ENCODE results near the gene ARFGEF2. TPM values are rescaled to one million over a fixed set of nuclear protein-coding genes. Genes with fewer than 3 reads are reported as not detected.

Gene ARFGEF2
- polyA plus RNA-seq, 1 donor (not counting 4 experiments of a cell fraction or from before 2014, with no cell fraction given): 19.2 TPM

DNA sequence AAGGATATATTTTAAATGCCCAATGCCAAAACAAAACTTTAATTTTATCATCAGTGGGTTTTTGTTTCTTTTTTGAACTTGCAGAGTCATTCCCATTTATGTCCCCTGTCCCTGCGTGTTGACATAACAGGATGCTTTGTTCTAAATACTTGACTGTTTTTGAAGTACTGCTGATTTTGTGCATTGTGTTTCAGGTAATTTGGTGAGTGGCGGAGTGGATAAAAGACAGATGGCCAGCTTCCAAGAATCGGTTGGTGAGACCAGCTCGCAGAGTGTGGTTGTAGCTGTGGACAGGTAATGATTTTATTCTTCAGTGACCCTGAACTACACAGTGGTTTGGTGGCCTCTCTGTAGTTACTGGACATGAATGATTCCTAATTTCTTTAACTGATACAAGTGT, 74.1 kb downstream of the ARFGEF2 start:
- no peaks in the 10 kb centered on the region for H3K27me3 ChIP-seq (ENCODE audit: control insufficient read depth, extremely low read depth, insufficient read depth, low read length)
- DNase-seq (ENCODE audit: low read depth, low spot score): no peak
- H3K27ac ChIP-seq (ENCODE audit: control insufficient read depth, insufficient read depth, low read length): no peak overlapping the region
- no peak for TF ChIP-seq EZH2 (IDR thresholded peaks at IDR 0.05; ENCODE audit: low read length)
- TF ChIP-seq, protein P1, sequence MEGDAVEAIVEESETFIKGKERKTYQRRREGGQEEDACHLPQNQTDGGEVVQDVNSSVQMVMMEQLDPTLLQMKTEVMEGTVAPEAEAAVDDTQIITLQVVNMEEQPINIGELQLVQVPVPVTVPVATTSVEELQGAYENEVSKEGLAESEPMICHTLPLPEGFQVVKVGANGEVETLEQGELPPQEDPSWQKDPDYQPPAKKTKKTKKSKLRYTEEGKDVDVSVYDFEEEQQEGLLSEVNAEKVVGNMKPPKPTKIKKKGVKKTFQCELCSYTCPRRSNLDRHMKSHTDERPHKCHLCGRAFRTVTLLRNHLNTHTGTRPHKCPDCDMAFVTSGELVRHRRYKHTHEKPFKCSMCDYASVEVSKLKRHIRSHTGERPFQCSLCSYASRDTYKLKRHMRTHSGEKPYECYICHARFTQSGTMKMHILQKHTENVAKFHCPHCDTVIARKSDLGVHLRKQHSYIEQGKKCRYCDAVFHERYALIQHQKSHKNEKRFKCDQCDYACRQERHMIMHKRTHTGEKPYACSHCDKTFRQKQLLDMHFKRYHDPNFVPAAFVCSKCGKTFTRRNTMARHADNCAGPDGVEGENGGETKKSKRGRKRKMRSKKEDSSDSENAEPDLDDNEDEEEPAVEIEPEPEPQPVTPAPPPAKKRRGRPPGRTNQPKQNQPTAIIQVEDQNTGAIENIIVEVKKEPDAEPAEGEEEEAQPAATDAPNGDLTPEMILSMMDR (optimal IDR thresholded peaks at IDR 0.05 in 1 of 3, IDR thresholded peaks at IDR 0.05 in 1 of 3, conservative IDR thresholded peaks at IDR 0.05 in 1 of 3; ENCODE audit: extremely low read depth in 1 of 3, insufficient read depth in 2 of 3, low read length in 3 of 3): no peak
- H3K4me2 ChIP-seq (ENCODE audit: control insufficient read depth, extremely low read depth, insufficient read depth, low read depth, low read length): no peak overlapping the region
- H3K4me3 ChIP-seq (ENCODE audit: control insufficient read depth in 2 of 3, extremely low read depth in 1 of 3, insufficient read depth in 2 of 3, low read depth in 1 of 3, low read length in 3 of 3): no peak overlapping the region
- H3K4me1 ChIP-seq (ENCODE audit: control insufficient read depth, extremely low read depth, insufficient read depth, low read length): peaks cover 13% of the 10 kb centered on the region
- H3K9me3 ChIP-seq (ENCODE audit: control insufficient read depth, low read depth, low read length): no peaks in the 10 kb centered on the region
- H3K36me3 ChIP-seq (ENCODE audit: control insufficient read depth in 2 of 2, extremely low read depth in 1 of 2, insufficient read depth in 2 of 2, low read length in 2 of 2): peaks cover 17 to 30% of the 10 kb centered on the region in 2 experiments
- no peak overlapping the region for H2AFZ ChIP-seq (ENCODE audit: control insufficient read depth, low read length)
- H3K79me2 ChIP-seq (ENCODE audit: control insufficient read depth, insufficient read depth, low read length): no peaks in the 10 kb centered on the region
- no peaks in the 10 kb centered on the region for H3K9me1 ChIP-seq (ENCODE audit: control insufficient read depth, extremely low read depth, insufficient read depth, low read length)
- H4K20me1 ChIP-seq (ENCODE audit: control insufficient read depth, extremely low read depth, insufficient read depth, low read length): no peaks in the 10 kb centered on the region
- no peak overlapping the region for H3K9ac ChIP-seq (ENCODE audit: control insufficient read depth, extremely low read depth, insufficient read depth, low read length)
- dilution Hi-C loops (cut with MboI; ENCODE audit: extremely low pct_ligation_motif_present, low sequenced_read_pairs): no loop called here
- FAIRE-seq: no peak

DNA sequence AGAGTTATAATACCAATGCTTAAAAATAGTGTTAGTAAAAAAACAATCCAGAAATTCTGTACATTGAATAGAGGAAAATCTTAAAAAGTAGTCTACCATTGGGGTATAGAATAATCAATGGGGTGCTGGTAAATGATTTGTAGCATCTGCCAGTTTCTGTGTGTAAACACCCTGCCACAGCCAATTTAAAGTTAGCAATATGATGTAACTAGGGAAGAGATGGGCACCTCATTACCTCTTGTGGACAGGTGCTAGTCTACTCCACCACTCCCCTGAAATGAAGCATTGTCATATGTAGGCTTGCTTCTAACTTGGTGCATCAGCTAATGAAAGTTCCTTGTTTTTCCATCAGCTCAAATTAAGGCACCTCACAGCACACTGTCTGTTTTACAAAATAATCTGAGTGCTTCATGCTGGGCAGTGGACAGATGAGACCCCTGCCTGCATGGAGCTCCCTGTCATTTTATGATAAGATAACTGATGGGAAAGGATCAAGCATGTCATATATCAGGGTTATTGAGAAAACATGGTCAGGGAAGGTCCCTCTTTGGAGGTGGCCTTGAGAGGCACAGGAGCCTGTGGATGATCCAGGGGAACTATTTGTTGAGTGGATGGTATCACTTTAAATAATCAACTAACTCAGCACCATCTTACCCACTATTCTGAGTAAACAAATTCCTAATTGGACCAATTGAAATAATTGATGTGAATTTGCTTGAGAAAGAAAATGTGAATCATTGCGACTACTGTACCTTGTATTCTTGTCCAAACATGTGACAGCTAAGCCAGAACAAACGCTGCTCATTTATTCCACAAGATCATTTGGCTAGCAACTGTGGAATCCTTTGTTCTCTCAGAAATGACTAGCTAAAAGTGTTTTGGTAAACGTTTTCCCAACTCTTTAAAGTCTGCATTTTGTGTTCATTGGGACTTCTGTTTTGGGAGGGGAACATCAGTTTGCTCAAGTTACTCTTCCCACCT, 78.7 kb downstream of the ARFGEF2 start:
- H4K20me1 ChIP-seq (ENCODE audit: control insufficient read depth, extremely low read depth, insufficient read depth, low read length): no peaks in the 10 kb centered on the region
- TF ChIP-seq EZH2 (IDR thresholded peaks at IDR 0.05; ENCODE audit: low read length): no peak
- TF ChIP-seq, protein P1 (optimal IDR thresholded peaks at IDR 0.05 in 1 of 3, IDR thresholded peaks at IDR 0.05 in 1 of 3, conservative IDR thresholded peaks at IDR 0.05 in 1 of 3; ENCODE audit: extremely low read depth in 1 of 3, insufficient read depth in 2 of 3, low read length in 3 of 3): no peak
- H3K36me3 ChIP-seq (ENCODE audit: control insufficient read depth in 2 of 2, extremely low read depth in 1 of 2, insufficient read depth in 2 of 2, low read length in 2 of 2): peaks cover 10 to 19% of the 10 kb centered on the region in 2 experiments
- no peaks in the 10 kb centered on the region for H3K27me3 ChIP-seq (ENCODE audit: control insufficient read depth, extremely low read depth, insufficient read depth, low read length)
- H3K9me3 ChIP-seq (ENCODE audit: control insufficient read depth, low read depth, low read length): no peaks in the 10 kb centered on the region
- dilution Hi-C loops (cut with MboI; ENCODE audit: extremely low pct_ligation_motif_present, low sequenced_read_pairs): no loop called here
- peaks cover 14% of the 10 kb centered on the region for H3K4me1 ChIP-seq (ENCODE audit: control insufficient read depth, extremely low read depth, insufficient read depth, low read length)
- peak; percentile 72 for FAIRE-seq
- no peaks in the 10 kb centered on the region for H3K79me2 ChIP-seq (ENCODE audit: control insufficient read depth, insufficient read depth, low read length)
- peak; percentile 9 for DNase-seq (ENCODE audit: low read depth, low spot score)
- no peak overlapping the region for H3K9ac ChIP-seq (ENCODE audit: control insufficient read depth, extremely low read depth, insufficient read depth, low read length)
- peak overlapping the region; percentile 30 for H3K4me2 ChIP-seq (ENCODE audit: control insufficient read depth, extremely low read depth, insufficient read depth, low read depth, low read length)
- no peak overlapping the region for H3K4me3 ChIP-seq (ENCODE audit: control insufficient read depth in 2 of 3, extremely low read depth in 1 of 3, insufficient read depth in 2 of 3, low read depth in 1 of 3, low read length in 3 of 3)
- H3K27ac ChIP-seq (ENCODE audit: control insufficient read depth, insufficient read depth, low read length): peak overlapping the region; percentile 37
- H2AFZ ChIP-seq (ENCODE audit: control insufficient read depth, low read length): no peak overlapping the region
- H3K9me1 ChIP-seq (ENCODE audit: control insufficient read depth, extremely low read depth, insufficient read depth, low read length): no peaks in the 10 kb centered on the region

Measured in keratinocyte (primary cell).